ENCODE measurements around the gene SSH2.

Gene SSH2

GRCh38 chr17:29828676-29829284 lies 101.2 kb downstream of the SSH2 start:
- DNase-seq (ENCODE audit: low read depth, low spot score): no peak
- ChIA-PET CTCF (interaction anchor here (1.0 to 5.9 kb wide), 6 partner anchors 10 to 265 kb away, joined by 3 to 25 read pairs (median 8); partner anchors contain the start of gene SSH2), POLR2A (no interaction called here)
- H3K4me3 ChIP-seq (ENCODE audit: low read depth, low read length): no peak overlapping the region
- TF ChIP-seq CTCF (IDR thresholded peaks at IDR 0.05; ENCODE audit: insufficient read depth, low read length, missing control alignments): no peak

GRCh38 chr17:29827179-29827578 lies 102.8 kb downstream of the SSH2 start:
- no peak for DNase-seq (ENCODE audit: low read depth, low spot score)
- H3K4me3 ChIP-seq (ENCODE audit: low read depth, low read length): no peak overlapping the region
- CTCF ChIA-PET: interaction anchor here (4.1 to 5.9 kb wide), 2 partner anchors 19 to 104 kb away, joined by 24 to 25 read pairs; partner anchors contain the start of gene SSH2
- no peak for TF ChIP-seq CTCF (IDR thresholded peaks at IDR 0.05; ENCODE audit: insufficient read depth, low read length, missing control alignments)
- POLR2A ChIA-PET: no interaction called here

- no peak for DNase-seq (ENCODE audit: low read depth, low spot score)
- TF ChIP-seq CTCF (IDR thresholded peaks at IDR 0.05; ENCODE audit: insufficient read depth, low read length, missing control alignments): no peak
- POLR2A ChIA-PET: interaction anchor here (0.8 kb wide), 1 partner anchor 204 kb away, joined by 4 read pairs; the partner anchor contains the start of gene CORO6
- no peak overlapping the region for H3K4me3 ChIP-seq (ENCODE audit: low read depth, low read length)
- CTCF ChIA-PET: interaction anchor here (0.5 to 2.1 kb wide), 4 partner anchors 18 to 105 kb away, joined by 3 to 7 read pairs (median 4); no protein-coding TSS in a partner anchor
These were observed 103.8 kb downstream of the SSH2 start for GRCh38 chr17:29826114-29826692.

GRCh38 chr17:29825604-29826003 lies 104.4 kb downstream of the SSH2 start:
- no peak for TF ChIP-seq CTCF (IDR thresholded peaks at IDR 0.05; ENCODE audit: insufficient read depth, low read length, missing control alignments)
- CTCF ChIA-PET: interaction anchor here (1.2 to 2.1 kb wide), 3 partner anchors 17 to 106 kb away, joined by 3 to 7 read pairs (median 6); no protein-coding TSS in a partner anchor
- no peak for DNase-seq (ENCODE audit: low read depth, low spot score)
- POLR2A ChIA-PET: interaction anchor here (0.8 kb wide), 1 partner anchor 203 kb away, joined by 4 read pairs; the partner anchor contains the start of gene CORO6
- H3K4me3 ChIP-seq (ENCODE audit: low read depth, low read length): no peak overlapping the region

GRCh38 chr17:29821897-29822296 lies 108.1 kb downstream of the SSH2 start:
- TF ChIP-seq CTCF (IDR thresholded peaks at IDR 0.05; ENCODE audit: insufficient read depth, low read length, missing control alignments): no peak
- ChIA-PET POLR2A (no interaction called here), CTCF (interaction anchor here (1.2 to 1.6 kb wide), 2 partner anchors 42 to 109 kb away, joined by 3 to 7 read pairs; no protein-coding TSS in a partner anchor)
- DNase-seq (ENCODE audit: low read depth, low spot score): no peak
- H3K4me3 ChIP-seq (ENCODE audit: low read depth, low read length): no peak overlapping the region

- CTCF ChIA-PET: interaction anchor here (0.6 to 1.7 kb wide), 7 partner anchors 10 to 272 kb away, joined by 3 to 10 read pairs (median 3); no protein-coding TSS in a partner anchor
- no peak for TF ChIP-seq CTCF (IDR thresholded peaks at IDR 0.05; ENCODE audit: insufficient read depth, low read length, missing control alignments)
- POLR2A ChIA-PET: no interaction called here
These were observed 109.6 kb downstream of the SSH2 start for GRCh38 chr17:29820425-29820824.

More at GRCh38 chr17:29820425-29820824, 109.6 kb downstream of the SSH2 start:
- no peak overlapping the region for H3K4me3 ChIP-seq (ENCODE audit: low read depth, low read length)
- no peak for DNase-seq (ENCODE audit: low read depth, low spot score)

Measured in AG04449 (cell line).